ENCODE results near the gene EXD2. TPM values are rescaled to one million over a fixed set of nuclear protein-coding genes. Genes with fewer than 3 reads are reported as not detected.
"Not testable (repeated sequence)": the region's sequence is repeated elsewhere in the genome, so short reads cannot be mapped to it uniquely, and the experiment has no call there.

Gene EXD2
- total RNA-seq, 4 donors from 2014 or later = 4.6 to 52.1 (median 28.3) TPM

DNA sequence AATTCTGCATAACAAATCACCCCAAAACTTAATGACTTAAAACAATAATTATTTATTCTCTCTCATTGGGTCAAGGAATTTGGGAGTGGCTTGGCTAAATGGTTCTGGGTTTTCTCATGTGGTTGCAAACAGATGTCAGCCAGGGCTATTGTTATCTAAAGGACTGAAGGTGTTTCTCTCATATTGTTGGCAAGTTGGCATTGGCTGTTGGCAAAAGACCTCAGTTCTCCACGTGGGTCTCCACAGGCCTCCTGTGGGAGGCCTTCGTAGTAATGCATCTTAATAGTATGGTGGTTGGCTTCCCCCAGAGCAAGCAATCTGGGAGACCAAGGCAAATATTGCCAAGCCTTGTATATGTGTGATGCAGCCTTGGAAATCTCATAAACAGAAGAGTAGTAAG, 83.0 kb downstream of the EXD2 start:
- Histone ChIP-seq H3K4me3 (no peak overlapping the region), H3K4me1 (no peaks in the 10 kb centered on the region), H3K36me3 (no peaks in the 10 kb centered on the region), H3K27me3 (no peaks in the 10 kb centered on the region), H3K27ac (no peak overlapping the region), H3K9me3 (no peaks in the 10 kb centered on the region)
- TF ChIP-seq, protein P1, sequence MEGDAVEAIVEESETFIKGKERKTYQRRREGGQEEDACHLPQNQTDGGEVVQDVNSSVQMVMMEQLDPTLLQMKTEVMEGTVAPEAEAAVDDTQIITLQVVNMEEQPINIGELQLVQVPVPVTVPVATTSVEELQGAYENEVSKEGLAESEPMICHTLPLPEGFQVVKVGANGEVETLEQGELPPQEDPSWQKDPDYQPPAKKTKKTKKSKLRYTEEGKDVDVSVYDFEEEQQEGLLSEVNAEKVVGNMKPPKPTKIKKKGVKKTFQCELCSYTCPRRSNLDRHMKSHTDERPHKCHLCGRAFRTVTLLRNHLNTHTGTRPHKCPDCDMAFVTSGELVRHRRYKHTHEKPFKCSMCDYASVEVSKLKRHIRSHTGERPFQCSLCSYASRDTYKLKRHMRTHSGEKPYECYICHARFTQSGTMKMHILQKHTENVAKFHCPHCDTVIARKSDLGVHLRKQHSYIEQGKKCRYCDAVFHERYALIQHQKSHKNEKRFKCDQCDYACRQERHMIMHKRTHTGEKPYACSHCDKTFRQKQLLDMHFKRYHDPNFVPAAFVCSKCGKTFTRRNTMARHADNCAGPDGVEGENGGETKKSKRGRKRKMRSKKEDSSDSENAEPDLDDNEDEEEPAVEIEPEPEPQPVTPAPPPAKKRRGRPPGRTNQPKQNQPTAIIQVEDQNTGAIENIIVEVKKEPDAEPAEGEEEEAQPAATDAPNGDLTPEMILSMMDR (IDR thresholded peaks at IDR 0.05) = no peak
- TF ChIP-seq POLR2A (IDR thresholded peaks at IDR 0.05) = no peak
- intact Hi-C loops (cut with DNase I; ENCODE audit: low total_unique reads) = no loop called here
- DNase-seq = no peak

DNA sequence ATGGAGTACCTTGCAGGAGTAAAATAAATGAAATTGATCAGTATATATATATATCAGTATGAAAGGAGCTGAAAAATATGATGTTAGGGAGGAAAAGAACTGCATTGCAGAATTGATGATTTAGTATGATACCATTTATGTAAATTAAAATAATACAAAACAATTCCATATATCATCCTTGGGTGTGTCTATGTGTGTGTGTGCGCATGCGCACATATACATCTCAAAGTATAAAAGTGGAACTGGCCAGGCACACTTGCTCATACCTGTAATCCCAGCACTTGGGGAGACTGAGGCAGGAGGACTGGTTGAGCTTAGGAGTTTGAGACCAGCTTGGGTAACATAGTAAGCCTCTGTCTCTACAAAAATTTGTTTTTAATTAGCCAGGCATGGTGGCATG, 84.0 kb downstream of the EXD2 start:
- Histone ChIP-seq H3K9me3 (no peaks in the 10 kb centered on the region), H3K27ac (no peak overlapping the region), H3K27me3 (no peaks in the 10 kb centered on the region), H3K4me1 (no peaks in the 10 kb centered on the region), H3K4me3 (no peak overlapping the region), H3K36me3 (no peaks in the 10 kb centered on the region)
- intact Hi-C loops (cut with DNase I; ENCODE audit: low total_unique reads) = no loop called here
- no peak for TF ChIP-seq POLR2A (IDR thresholded peaks at IDR 0.05)
- TF ChIP-seq, protein P1 (IDR thresholded peaks at IDR 0.05) = no peak
- DNase-seq = no peak

DNA sequence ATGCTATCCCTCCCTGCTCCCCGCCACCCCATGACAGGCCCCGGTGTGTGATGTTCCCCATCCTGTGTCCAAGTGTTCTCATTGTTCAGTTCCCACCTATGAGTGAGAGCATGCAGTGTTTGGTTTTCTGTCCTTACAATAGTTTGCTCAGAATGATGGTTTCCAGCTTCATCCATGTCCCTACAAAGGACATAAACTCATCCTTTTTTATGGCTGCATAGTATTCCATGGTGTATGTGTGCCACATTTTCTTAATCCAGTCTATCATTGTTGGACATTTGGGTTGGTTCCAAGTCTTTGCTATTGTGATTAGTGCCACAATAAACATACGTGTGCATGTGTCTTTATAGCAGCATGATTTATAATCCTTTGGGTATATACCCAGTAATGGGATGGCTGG, 86.1 kb downstream of the EXD2 start:
- H3K36me3 ChIP-seq; H3K27ac ChIP-seq; H3K4me3 ChIP-seq; H3K4me1 ChIP-seq; DNase-seq; H3K27me3 ChIP-seq; H3K9me3 ChIP-seq; intact Hi-C loops (cut with DNase I; ENCODE audit: low total_unique reads): not testable (repeated sequence)

DNA sequence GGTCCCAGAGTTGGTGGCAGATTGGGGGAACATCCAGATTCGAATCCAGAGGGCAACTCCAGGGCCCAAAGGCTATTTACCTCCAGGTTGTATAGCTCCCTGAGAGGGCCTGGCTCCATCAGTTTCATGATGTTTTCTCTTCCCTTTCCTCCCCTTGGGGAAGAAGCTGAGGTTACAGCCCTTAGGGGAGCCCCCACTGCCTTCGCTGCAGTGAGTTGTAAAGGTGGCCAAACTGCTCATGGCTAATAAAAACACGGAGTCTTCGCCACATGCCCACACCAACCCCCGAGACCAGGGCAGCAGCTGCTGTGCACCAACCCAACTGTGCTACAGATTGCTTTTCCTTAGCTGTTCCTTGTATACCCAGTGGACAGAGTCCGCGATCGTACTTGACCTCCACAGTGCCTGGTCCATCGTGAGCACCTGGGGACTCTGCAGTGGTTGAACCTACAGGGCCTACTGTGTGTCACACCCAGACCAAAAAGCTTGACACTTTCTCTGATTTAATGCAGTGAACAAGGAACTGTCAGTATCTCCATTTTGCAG, 89.5 kb downstream of the EXD2 start:
- TF ChIP-seq, protein P1 (IDR thresholded peaks at IDR 0.05) = no peak
- no peak for TF ChIP-seq POLR2A (IDR thresholded peaks at IDR 0.05)
- no peak for DNase-seq
- intact Hi-C loops (cut with DNase I; ENCODE audit: low total_unique reads) = no loop called here
- no peak overlapping the region for H3K4me3 ChIP-seq
- H3K27me3 ChIP-seq = no peaks in the 10 kb centered on the region
- no peaks in the 10 kb centered on the region for H3K4me1 ChIP-seq
- no peak overlapping the region for H3K27ac ChIP-seq
- no peaks in the 10 kb centered on the region for H3K9me3 ChIP-seq
- no peaks in the 10 kb centered on the region for H3K36me3 ChIP-seq

DNA sequence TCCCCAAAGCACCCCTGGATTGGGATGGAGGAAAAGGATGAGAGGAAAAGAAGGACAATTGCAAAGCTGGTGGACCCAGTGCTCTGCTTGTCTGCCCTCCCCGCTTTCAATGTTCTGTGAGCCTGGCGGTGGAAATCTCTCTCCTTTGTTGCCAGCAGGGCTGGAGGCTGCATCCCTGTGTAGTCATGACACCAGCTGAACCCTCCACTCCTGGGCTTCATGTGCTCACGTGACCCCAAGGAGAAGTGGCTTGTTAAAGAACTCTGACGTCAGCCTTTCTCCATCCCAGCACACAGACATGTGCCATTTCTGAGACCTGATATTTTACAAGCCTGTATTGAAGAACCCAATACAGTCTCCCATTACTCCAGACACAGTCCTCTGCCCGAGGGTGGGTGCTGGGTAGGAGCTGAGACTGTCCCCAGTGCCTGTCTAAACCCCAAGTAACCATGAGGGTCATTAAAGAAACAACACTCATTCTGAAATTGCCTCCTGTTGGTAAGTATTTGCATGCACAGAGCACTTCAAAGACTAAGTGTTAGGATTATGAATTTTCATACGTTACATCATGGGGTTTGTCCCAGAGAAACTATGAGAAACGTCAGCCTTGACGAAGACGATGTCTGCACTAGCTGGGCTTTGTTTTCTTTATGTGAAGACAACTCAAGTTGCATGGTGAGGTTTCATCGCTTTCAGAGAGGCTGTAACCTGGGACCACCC, 90.3 kb downstream of the EXD2 start:
- Histone ChIP-seq H3K27ac (no peak overlapping the region), H3K4me3 (no peak overlapping the region), H3K9me3 (no peaks in the 10 kb centered on the region), H3K36me3 (no peaks in the 10 kb centered on the region), H3K4me1 (no peaks in the 10 kb centered on the region), H3K27me3 (no peaks in the 10 kb centered on the region)
- TF ChIP-seq POLR2A (IDR thresholded peaks at IDR 0.05) = no peak
- TF ChIP-seq, protein P1 (IDR thresholded peaks at IDR 0.05) = no peak
- intact Hi-C loops (cut with DNase I; ENCODE audit: low total_unique reads) = no loop called here
- no peak for DNase-seq

Data from uterus (tissue), 4 donors.